ENCODE measurements around the gene YKT6.

GRCh38 chr7:44213877-44214388, 13.2 kb downstream of the YKT6 start:
- TF ChIP-seq POLR2A (IDR thresholded peaks at IDR 0.05; ENCODE audit: low read depth, low read length), result no peak
- TF ChIP-seq TAF1 (IDR thresholded peaks at IDR 0.05; ENCODE audit: borderline replicate concordance, low read depth, low read length), result no peak

Data from GM12892 (cell line).